CD4-positive, alpha-beta memory T cell (primary cell): ENCODE measurements around the gene MBNL1. TPM values are rescaled to one million over a fixed set of nuclear protein-coding genes. Genes with fewer than 3 reads are reported as not detected.
"Not testable (repeated sequence)": the region's sequence is repeated elsewhere in the genome, so short reads cannot be mapped to it uniquely, and the experiment has no call there.

ENCODE experiments used
- CTCF ChIA-PET: fragments of 350-600 bp; sonication (Branson Sonifier 250); formaldehyde crosslinking; loops from one replicate; lab custom pipeline; 2021; ENCODE audit warnings: inconsistent platforms; ENCODE audit not compliant: partially characterized antibody; lab: Charles Lee
- POLR2A ChIA-PET: fragments of 350-600 bp; sonication (Branson Sonifier 250); formaldehyde crosslinking; loops from one replicate; lab custom pipeline; 2021; ENCODE audit not compliant: partially characterized antibody; lab: Charles Lee
- DNase-seq, 5 donors: peaks; one replicate each; pipeline versions ENCODE4 v3.0.0 to v3.0.0-alpha.2; 2020 to 2022; ENCODE audit warnings: mixed read lengths in 1 of 5
- H3K27ac ChIP-seq: one replicate; pipeline ENCODE4 v1.7.0; 2013; ENCODE audit warnings: low read depth, low read length
- H3K27me3 ChIP-seq: 2 replicates; pipeline ENCODE4 v1.7.0; 2013; ENCODE audit warnings: mild to moderate bottlenecking, low read length, moderate library complexity; ENCODE audit not compliant: insufficient read depth
- H3K36me3 ChIP-seq: 2 replicates; pipeline ENCODE4 v1.7.0; 2013; ENCODE audit warnings: mild to moderate bottlenecking, low read length, moderate library complexity; ENCODE audit not compliant: insufficient read depth
- H3K4me1 ChIP-seq: 2 replicates; pipeline ENCODE4 v1.7.0; 2013; ENCODE audit warnings: mild to moderate bottlenecking, low read length, moderate library complexity; ENCODE audit not compliant: insufficient read depth
- H3K4me3 ChIP-seq, 2 donors: one replicate each; pipeline ENCODE4 v1.7.0; 2013; ENCODE audit warnings: low read length in 2 of 2, mild to moderate bottlenecking in 1 of 2
- H3K9me3 ChIP-seq, 2 donors: one replicate each; pipeline ENCODE4 v1.7.0; 2013; ENCODE audit warnings: low read length in 2 of 2, control low read depth in 1 of 2; ENCODE audit not compliant: control insufficient read depth in 1 of 2
- H3K27ac Mint-ChIP-seq, 7 donors: one replicate each; pipeline ENCODE4 v1.8.0; 2020 to 2021; ENCODE audit warnings: mixed read lengths in 7 of 7, mild to moderate bottlenecking in 6 of 7, inconsistent platforms in 3 of 7, moderate library complexity in 3 of 7
- H3K27me3 Mint-ChIP-seq, 2 donors: one replicate each; pipeline ENCODE4 v1.8.0; 2020 to 2021; ENCODE audit warnings: mixed read lengths in 2 of 2
- H3K36me3 Mint-ChIP-seq, 2 donors: one replicate each; pipeline ENCODE4 v1.8.0; 2020 to 2021; ENCODE audit warnings: mixed read lengths in 2 of 2, inconsistent platforms in 1 of 2, mild to moderate bottlenecking in 1 of 2
- H3K4me1 Mint-ChIP-seq, 4 donors: one replicate each; pipeline ENCODE4 v1.8.0; 2020 to 2021; ENCODE audit warnings: mixed read lengths in 4 of 4, mild to moderate bottlenecking in 1 of 4
- H3K4me3 Mint-ChIP-seq, 8 donors: one replicate each; pipeline ENCODE4 v1.8.0; 2020 to 2021; ENCODE audit warnings: mixed read lengths in 8 of 8, mild to moderate bottlenecking in 7 of 8, moderate library complexity in 6 of 8, inconsistent platforms in 3 of 8
- H3K9me3 Mint-ChIP-seq, 8 donors: one replicate each; pipeline ENCODE4 v1.8.0; 2020 to 2021; ENCODE audit warnings: mixed read lengths in 8 of 8, mild to moderate bottlenecking in 5 of 8, inconsistent platforms in 3 of 8, moderate library complexity in 1 of 8
- intact Hi-C: fragments of 100-400 bp; cut with micrococcal nuclease; formaldehyde crosslinking; loops from one replicate; pipeline ENCODE4 v1.15.1; 2023
- polyA plus RNA-seq, 2 donors: library from polyadenylated mRNA; unstranded; fragments of 300-500 nt; fragmentation: Illumina TruSeq; gene quantifications; one replicate each; pipeline ENCODE4 v1.2.3, GENCODE V29; 2021
- total RNA-seq, 2 experiments: library from RNA; stranded (reverse); gene quantifications; one replicate each; pipeline ENCODE4 v1.2.3, GENCODE V29; 2021

The MBNL1 gene
- total and polyA plus RNA-seq, 4 experiments from 2014 or later, result 289 to 430 (median 361) TPM

- H3K27ac Mint-ChIP-seq, result peak overlapping the region; percentile 35 to 92 (median 79)
- intact Hi-C loops, result no loop called here
Measured at GRCh38 chr3:152331018-152331541, 62.4 kb downstream of the MBNL1 start.

GRCh38 chr3:152331998-152332397, 63.3 kb downstream of the MBNL1 start:
- peak overlapping the region in 7 of 8 donors; percentile 20 to 60 (median 33) for H3K4me3 Mint-ChIP-seq
- H3K27me3 Mint-ChIP-seq, result no peaks in the 10 kb centered on the region
- H3K27ac ChIP-seq, result peak overlapping the region; percentile 28
- POLR2A ChIA-PET, result interaction anchor here (0.6 to 2.0 kb wide), 11 partner anchors 11 to 172 kb away, joined by 3 to 6 read pairs (median 4); partner anchors contain the start of gene MBNL1
- peaks cover 97% of the 10 kb centered on the region for H3K4me1 ChIP-seq
- peaks cover 37 to 60% of the 10 kb centered on the region in 2 donors for H3K36me3 Mint-ChIP-seq
- H3K27ac Mint-ChIP-seq, result peak overlapping the region; percentile 36 to 87 (median 79)
- H3K4me3 ChIP-seq, result no peak overlapping the region
- intact Hi-C loops, result loop anchor here (1.0 to 2.0 kb wide), 3 partner anchors 8 to 15 kb away; no protein-coding TSS in a partner anchor
- CTCF ChIA-PET, result interaction anchor here (1.0 to 2.2 kb wide), 10 partner anchors 8 to 148 kb away, joined by 3 to 13 read pairs (median 5); no protein-coding TSS in a partner anchor
- H3K36me3 ChIP-seq, result no peaks in the 10 kb centered on the region
- peaks cover 58 to 92% (median 74%) of the 10 kb centered on the region in 4 donors for H3K4me1 Mint-ChIP-seq
- H3K27me3 ChIP-seq, result no peaks in the 10 kb centered on the region
- H3K9me3 Mint-ChIP-seq, result peaks cover 0 to 2% (median 0%) of the 10 kb centered on the region in 8 donors
- DNase-seq, result no peak
- H3K9me3 ChIP-seq, result no peaks in the 10 kb centered on the region

More at GRCh38 chr3:152331018-152331541, 62.4 kb downstream of the MBNL1 start:
- peaks cover 96% of the 10 kb centered on the region for H3K4me1 ChIP-seq
- Mint-ChIP-seq H3K36me3 (peaks cover 41 to 62% of the 10 kb centered on the region in 2 donors), H3K4me1 (peaks cover 59 to 90% (median 75%) of the 10 kb centered on the region in 4 donors), H3K9me3 (peaks cover 0 to 2% (median 0%) of the 10 kb centered on the region in 8 donors), H3K27me3 (no peaks in the 10 kb centered on the region), H3K4me3 (peak overlapping the region in 6 of 8 donors; percentile 20 to 76 (median 32))
- H3K9me3 ChIP-seq, result no peaks in the 10 kb centered on the region
- DNase-seq, result no peak
- H3K27ac ChIP-seq, result peak overlapping the region; percentile 28
- POLR2A ChIA-PET, result interaction anchor here (1.5 to 2.0 kb wide), 3 partner anchors 12 to 43 kb away, joined by 5 to 6 read pairs (median 5); no protein-coding TSS in a partner anchor
- CTCF ChIA-PET, result interaction anchor here (1.1 to 2.2 kb wide), 5 partner anchors 9 to 147 kb away, joined by 3 to 13 read pairs (median 5); no protein-coding TSS in a partner anchor
- H3K27me3 ChIP-seq, result no peaks in the 10 kb centered on the region
- no peak overlapping the region for H3K4me3 ChIP-seq
- no peaks in the 10 kb centered on the region for H3K36me3 ChIP-seq

DNA sequence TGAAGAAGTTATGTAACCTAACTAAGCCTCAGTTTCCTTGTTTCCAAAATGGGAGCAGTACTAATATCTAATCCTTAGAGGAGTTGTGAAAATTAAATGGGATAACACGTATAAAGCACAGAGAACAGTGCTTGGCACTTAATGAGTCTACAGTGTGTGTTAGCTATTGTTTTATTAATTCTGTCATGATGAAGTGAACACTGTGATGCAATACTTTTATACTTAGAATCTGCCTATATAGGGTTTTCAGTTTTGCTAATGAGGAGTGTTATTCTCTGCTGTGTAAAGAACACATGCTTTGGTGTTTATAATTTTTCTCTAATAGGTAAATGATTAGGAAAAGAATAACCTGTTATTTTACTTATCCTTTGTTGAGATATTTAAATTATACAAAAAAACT, 65.2 kb downstream of the MBNL1 start:
- intact Hi-C loops, result loop anchor here (2.0 kb wide), 2 partner anchors 13 to 15 kb away; no protein-coding TSS in a partner anchor
- Mint-ChIP-seq H3K36me3 (peaks cover 45 to 66% of the 10 kb centered on the region in 2 donors), H3K27ac (peak overlapping the region in 3 of 7 donors; percentile 48 to 82 (median 79)), H3K4me1 (peaks cover 60 to 91% (median 73%) of the 10 kb centered on the region in 4 donors), H3K4me3 (peak overlapping the region in 4 of 8 donors; percentile 0 to 75 (median 24)), H3K27me3 (no peaks in the 10 kb centered on the region), H3K9me3 (peaks cover 0 to 2% (median 0%) of the 10 kb centered on the region in 8 donors)
- peaks cover 98% of the 10 kb centered on the region for H3K4me1 ChIP-seq
- H3K27me3 ChIP-seq, result no peaks in the 10 kb centered on the region
- H3K4me3 ChIP-seq, result no peak overlapping the region
- DNase-seq, result no peak
- no peak overlapping the region for H3K27ac ChIP-seq
- POLR2A ChIA-PET, result interaction anchor here (1.3 to 1.7 kb wide), 5 partner anchors 11 to 140 kb away, joined by 3 to 5 read pairs (median 4); no protein-coding TSS in a partner anchor
- peaks cover 5% of the 10 kb centered on the region for H3K36me3 ChIP-seq
- H3K9me3 ChIP-seq, result no peaks in the 10 kb centered on the region
- CTCF ChIA-PET, result interaction anchor here (1.7 to 2.0 kb wide), 2 partner anchors 24 to 49 kb away, joined by 5 to 9 read pairs; no protein-coding TSS in a partner anchor

DNA sequence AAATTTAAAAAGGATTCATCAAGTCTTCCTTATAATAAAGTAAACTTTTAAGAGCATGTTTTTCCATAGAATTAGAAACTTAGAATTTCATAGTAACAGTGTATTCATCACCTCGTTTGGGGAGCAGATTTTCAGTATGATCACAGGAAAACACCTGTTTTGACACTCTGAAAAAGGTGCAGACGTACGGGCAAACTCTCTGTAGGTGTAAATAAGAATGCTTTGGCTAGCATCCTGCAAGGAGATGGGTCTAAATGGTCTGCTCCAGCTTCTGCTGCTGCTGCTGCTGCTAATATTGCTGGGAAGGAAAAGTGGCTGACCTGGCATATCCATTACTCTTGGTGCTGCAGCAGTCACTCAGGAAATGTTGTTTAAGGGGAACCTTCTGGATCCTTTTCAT, 66.0 kb downstream of the MBNL1 start:
- H3K36me3 Mint-ChIP-seq, result peaks cover 44 to 71% of the 10 kb centered on the region in 2 donors
- ChIA-PET POLR2A (interaction anchor here (0.6 to 1.3 kb wide), 2 partner anchors 141 to 317 kb away, joined by 3 to 5 read pairs; no protein-coding TSS in a partner anchor), CTCF (no interaction called here)
- H3K4me1 ChIP-seq, result peaks cover 95% of the 10 kb centered on the region
- H3K9me3 Mint-ChIP-seq, result peaks cover 0 to 2% (median 0%) of the 10 kb centered on the region in 8 donors
- no peak overlapping the region for H3K27ac ChIP-seq
- H3K27me3 ChIP-seq, result no peaks in the 10 kb centered on the region
- DNase-seq, result no peak
- no peaks in the 10 kb centered on the region for H3K27me3 Mint-ChIP-seq
- H3K9me3 ChIP-seq, result no peaks in the 10 kb centered on the region
- intact Hi-C loops, result loop anchor here (5.0 kb wide), 1 partner anchor 43 kb away; no protein-coding TSS in a partner anchor
- H3K4me3 Mint-ChIP-seq, result peak overlapping the region in 6 of 8 donors; percentile 1 to 71 (median 32)
- peaks cover 62 to 94% (median 72%) of the 10 kb centered on the region in 4 donors for H3K4me1 Mint-ChIP-seq
- peak overlapping the region in 6 of 7 donors; percentile 17 to 85 (median 75) for H3K27ac Mint-ChIP-seq
- no peak overlapping the region for H3K4me3 ChIP-seq
- peaks cover 6% of the 10 kb centered on the region for H3K36me3 ChIP-seq

GRCh38 chr3:152335273-152335672, 66.5 kb downstream of the MBNL1 start:
- peak overlapping the region in 6 of 8 donors; percentile 1 to 71 (median 32) for H3K4me3 Mint-ChIP-seq
- H3K27ac Mint-ChIP-seq, result peak overlapping the region; percentile 6 to 85 (median 64)
- Histone ChIP-seq H3K27ac (peak overlapping the region; percentile 10), H3K9me3 (no peaks in the 10 kb centered on the region), H3K36me3 (peaks cover 11% of the 10 kb centered on the region), H3K4me3 (no peak overlapping the region), H3K27me3 (no peaks in the 10 kb centered on the region), H3K4me1 (peaks cover 95% of the 10 kb centered on the region)
- no peaks in the 10 kb centered on the region for H3K27me3 Mint-ChIP-seq
- peaks cover 46 to 73% of the 10 kb centered on the region in 2 donors for H3K36me3 Mint-ChIP-seq
- ChIA-PET POLR2A (no interaction called here), CTCF (no interaction called here)
- no peak for DNase-seq
- intact Hi-C loops, result loop anchor here (5.0 kb wide), 1 partner anchor 42 kb away; no protein-coding TSS in a partner anchor
- H3K9me3 Mint-ChIP-seq, result peaks cover 0 to 2% (median 0%) of the 10 kb centered on the region in 8 donors
- peaks cover 60 to 94% (median 74%) of the 10 kb centered on the region in 4 donors for H3K4me1 Mint-ChIP-seq

- not testable (repeated sequence) for H3K9me3 ChIP-seq, H3K27me3 ChIP-seq, H3K27ac ChIP-seq, H3K9me3 Mint-ChIP-seq, H3K4me3 ChIP-seq, DNase-seq, H3K27me3 Mint-ChIP-seq
- ChIA-PET POLR2A (interaction anchor here (1.1 to 1.2 kb wide), 3 partner anchors 57 to 154 kb away, joined by 3 read pairs; no protein-coding TSS in a partner anchor), CTCF (interaction anchor here (0.6 to 1.7 kb wide), 3 partner anchors 8 to 27 kb away, joined by 3 to 5 read pairs (median 5); no protein-coding TSS in a partner anchor)
- Histone ChIP-seq H3K36me3 (peaks cover 15% of the 10 kb centered on the region), H3K4me1 (peaks cover 95% of the 10 kb centered on the region)
- H3K36me3 Mint-ChIP-seq, result peaks cover 52 to 76% of the 10 kb centered on the region in 2 donors
- peak overlapping the region in 3 of 7 donors; percentile 70 to 83 (median 81) for H3K27ac Mint-ChIP-seq
- H3K4me1 Mint-ChIP-seq, result peaks cover 52 to 91% (median 66%) of the 10 kb centered on the region in 4 donors
- intact Hi-C loops, result loop anchor here (5.0 kb wide), 1 partner anchor 40 kb away; no protein-coding TSS in a partner anchor
- peak overlapping the region in 5 of 8 donors; percentile 5 to 27 (median 13) for H3K4me3 Mint-ChIP-seq
Measured at GRCh38 chr3:152337337-152337736, 68.6 kb downstream of the MBNL1 start.
